Epithelial cell of esophagus (primary cell): ENCODE measurements around the gene CDK17.
"Not testable (repeated sequence)": the region's sequence is repeated elsewhere in the genome, so short reads cannot be mapped to it uniquely, and the experiment has no call there.

Experiments used
- DNase-seq: peaks from one replicate; pipeline ENCODE4 v3.0.0; 2010; ENCODE audit warnings: low read depth
- H3K4me3 ChIP-seq: 2 replicates; pipeline ENCODE4 v1.5.1; 2011; ENCODE audit warnings: mild to moderate bottlenecking, low read length, control low read depth
- CTCF ChIP-seq: IDR thresholded peaks from 2 replicates; pipeline ENCODE4 v1.5.1; 2011; ENCODE audit warnings: low read depth, mild to moderate bottlenecking, low read length, control low read depth, inconsistent platforms; ENCODE audit not compliant: insufficient read depth; ENCODE audit errors: missing control alignments

The CDK17 gene

GRCh38 chr12:96343347-96343954, 56.8 kb downstream of the CDK17 start:
- TF ChIP-seq CTCF, result no peak
- no peak for DNase-seq
- H3K4me3 ChIP-seq, result no peak overlapping the region

GRCh38 chr12:96339666-96340065, 60.6 kb downstream of the CDK17 start:
- not testable (repeated sequence) for DNase-seq, H3K4me3 ChIP-seq

- no peak for DNase-seq
These were observed 61.3 kb downstream of the CDK17 start for GRCh38 chr12:96338852-96339471.

GRCh38 chr12:96337953-96338352, 62.3 kb downstream of the CDK17 start:
- TF ChIP-seq CTCF, result no peak
- H3K4me3 ChIP-seq, result no peak overlapping the region
- DNase-seq, result no peak

More at GRCh38 chr12:96338852-96339471, 61.3 kb downstream of the CDK17 start:
- H3K4me3 ChIP-seq, result no peak overlapping the region
- TF ChIP-seq CTCF, result no peak

- DNase-seq, result no peak
- no peak overlapping the region for H3K4me3 ChIP-seq
- no peak for TF ChIP-seq CTCF
These were observed 63.8 kb downstream of the CDK17 start for GRCh38 chr12:96336489-96336888.

GRCh38 chr12:96335270-96335669, 65.0 kb downstream of the CDK17 start:
- DNase-seq, result no peak
- no peak overlapping the region for H3K4me3 ChIP-seq
- no peak for TF ChIP-seq CTCF

GRCh38 chr12:96334502-96334901, 65.7 kb downstream of the CDK17 start:
- H3K4me3 ChIP-seq, result no peak overlapping the region
- TF ChIP-seq CTCF, result no peak
- no peak for DNase-seq
